Gastroesophageal sphincter (tissue), 3 donors: ENCODE data around the gene OBSCN.

ENCODE experiments used
- CTCF ChIP-seq, 4 experiments: fragments of 200-600 bp in 2 of 4; fragments of 450-650 bp in 2 of 4; sonication (generic) in 1 of 4; IDR thresholded peaks; one replicate each; pipeline ENCODE4 v1.5.1; 2017 to 2019; ENCODE audit warnings: antibody characterized with exemption in 4 of 4, mild to moderate bottlenecking in 2 of 4, moderate library complexity in 2 of 4
- POLR2AphosphoS5 ChIP-seq: sonication (generic); formaldehyde crosslinking; IDR thresholded peaks from one replicate; pipeline ENCODE4 v1.6.1; 2017; ENCODE audit warnings: antibody characterized with exemption

- TF ChIP-seq CTCF (IDR thresholded peaks at IDR 0.05) (no peak), POLR2AphosphoS5 (no peak)
Observed at GRCh38 chr1:228295981-228296380, 88.1 kb downstream of the OBSCN start.
